ENCODE data around the gene SOX10.
"Not testable (repeated sequence)": the region's sequence is repeated elsewhere in the genome, so short reads cannot be mapped to it uniquely, and the experiment has no call there.

DNA sequence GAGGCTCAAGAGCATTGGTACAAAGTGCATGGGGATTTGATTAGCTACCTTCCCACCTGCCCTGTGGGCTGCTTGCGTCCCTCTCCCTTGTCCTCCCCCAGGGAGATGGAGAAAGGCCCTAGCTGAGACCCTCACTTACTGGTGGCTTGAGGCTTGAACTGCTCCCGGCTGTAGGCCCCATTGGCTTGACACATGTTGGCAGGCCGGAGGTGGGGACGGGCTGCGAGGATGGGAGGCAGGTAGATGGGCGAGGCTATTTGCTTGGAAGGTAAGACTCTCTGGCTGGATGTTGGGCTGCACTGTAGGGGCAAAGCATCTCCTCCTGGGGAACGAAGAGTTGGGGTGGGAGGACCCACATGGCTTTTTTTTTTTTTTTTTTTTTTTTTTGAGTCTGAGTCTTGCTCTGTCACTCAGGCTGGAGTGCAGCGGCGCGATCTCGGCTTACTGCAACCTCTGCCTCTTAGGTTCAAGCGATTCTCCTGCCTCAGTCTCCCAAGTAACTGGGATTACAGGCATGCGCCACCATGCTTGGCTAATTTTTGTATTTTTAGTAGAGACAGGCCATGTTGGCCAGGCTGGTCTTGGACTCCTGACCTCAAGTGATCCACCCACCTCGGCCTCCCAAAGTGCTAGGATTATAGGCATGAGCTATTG, 37.1 kb downstream of the SOX10 start:
- TF ChIP-seq, protein P1, sequence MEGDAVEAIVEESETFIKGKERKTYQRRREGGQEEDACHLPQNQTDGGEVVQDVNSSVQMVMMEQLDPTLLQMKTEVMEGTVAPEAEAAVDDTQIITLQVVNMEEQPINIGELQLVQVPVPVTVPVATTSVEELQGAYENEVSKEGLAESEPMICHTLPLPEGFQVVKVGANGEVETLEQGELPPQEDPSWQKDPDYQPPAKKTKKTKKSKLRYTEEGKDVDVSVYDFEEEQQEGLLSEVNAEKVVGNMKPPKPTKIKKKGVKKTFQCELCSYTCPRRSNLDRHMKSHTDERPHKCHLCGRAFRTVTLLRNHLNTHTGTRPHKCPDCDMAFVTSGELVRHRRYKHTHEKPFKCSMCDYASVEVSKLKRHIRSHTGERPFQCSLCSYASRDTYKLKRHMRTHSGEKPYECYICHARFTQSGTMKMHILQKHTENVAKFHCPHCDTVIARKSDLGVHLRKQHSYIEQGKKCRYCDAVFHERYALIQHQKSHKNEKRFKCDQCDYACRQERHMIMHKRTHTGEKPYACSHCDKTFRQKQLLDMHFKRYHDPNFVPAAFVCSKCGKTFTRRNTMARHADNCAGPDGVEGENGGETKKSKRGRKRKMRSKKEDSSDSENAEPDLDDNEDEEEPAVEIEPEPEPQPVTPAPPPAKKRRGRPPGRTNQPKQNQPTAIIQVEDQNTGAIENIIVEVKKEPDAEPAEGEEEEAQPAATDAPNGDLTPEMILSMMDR (IDR thresholded peaks at IDR 0.05), result not testable (repeated sequence)
- not testable (repeated sequence) for TF ChIP-seq POLR2A (IDR thresholded peaks at IDR 0.05)
